ENCODE results near the gene MTM1. TPM values are rescaled to one million over a fixed set of nuclear protein-coding genes. Genes with fewer than 3 reads are reported as not detected.

The MTM1 gene
- total and polyA plus RNA-seq, 2 experiments from 2014 or later: 8.1 to 8.9 TPM

DNA sequence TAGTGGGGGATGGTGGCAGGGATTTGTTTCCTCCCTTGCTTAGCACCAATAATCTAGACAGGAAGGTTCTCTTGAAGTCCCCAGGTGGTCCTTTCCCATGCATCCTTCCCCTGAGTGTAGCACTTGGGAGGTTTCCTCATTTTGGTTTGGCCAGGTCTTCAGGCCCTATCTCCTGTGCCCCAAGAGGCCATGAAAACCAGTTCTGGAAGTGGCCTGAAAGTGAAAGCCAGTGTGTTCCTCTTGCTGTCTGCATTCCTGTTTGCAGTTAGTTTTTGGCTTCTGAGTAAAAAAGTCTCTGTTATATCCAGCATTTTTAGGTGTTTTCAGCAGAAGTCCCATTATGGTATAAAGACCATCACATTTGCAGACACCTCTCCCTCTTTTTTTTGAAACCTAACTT lies 59.5 kb downstream of the MTM1 start:
- H3K36me3 ChIP-seq (ENCODE audit: low read depth): no peaks in the 10 kb centered on the region

DNA sequence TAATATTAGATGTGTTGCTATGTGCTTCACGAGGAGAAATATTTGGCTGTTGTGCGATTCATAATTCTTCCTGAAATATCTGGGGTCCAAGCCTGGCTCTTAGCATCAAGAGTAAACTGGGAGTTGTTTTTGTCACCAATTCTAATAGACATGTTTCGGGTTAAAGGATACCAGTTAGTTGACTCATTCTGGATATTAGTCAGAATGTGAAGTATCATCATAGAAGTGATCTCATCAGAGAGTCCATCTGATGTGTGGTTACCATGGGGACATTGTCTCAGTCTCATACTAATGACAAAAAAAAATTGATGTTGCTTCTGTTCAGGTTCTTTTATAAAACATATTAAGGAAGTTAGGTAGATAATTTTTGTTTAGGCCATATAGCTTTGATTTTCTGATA lies 67.5 kb downstream of the MTM1 start:
- no peak for TF ChIP-seq EZH2 (IDR thresholded peaks at IDR 0.05; ENCODE audit: insufficient read depth, poor library complexity, severe bottlenecking)
- TF ChIP-seq EZH2phosphoT487 (IDR thresholded peaks at IDR 0.05; ENCODE audit: insufficient read depth, low read depth): no peak
- H3F3A ChIP-seq (ENCODE audit: insufficient read depth): no peaks in the 10 kb centered on the region
- peak; percentile 90 for DNase-seq
- no peaks in the 10 kb centered on the region for H3K9me2 ChIP-seq (ENCODE audit: insufficient read depth)
- no peaks in the 10 kb centered on the region for H3K79me2 ChIP-seq (ENCODE audit: insufficient read depth)
- H3K4me3 ChIP-seq: no peak overlapping the region
- no peaks in the 10 kb centered on the region for H3K27me3 ChIP-seq (replicated peaks; ENCODE audit: insufficient read depth)
- in situ Hi-C loops (cut with MboI): no loop called here
- no peaks in the 10 kb centered on the region for H3K9me3 ChIP-seq (ENCODE audit: low read depth)
- H3K36me3 ChIP-seq (ENCODE audit: low read depth): no peaks in the 10 kb centered on the region
- no peak overlapping the region for H3K4me2 ChIP-seq (ENCODE audit: unreplicated experiment)
- no peaks in the 10 kb centered on the region for H4K20me1 ChIP-seq (ENCODE audit: insufficient read depth)
- H3K9ac ChIP-seq: peak overlapping the region; percentile 46
- peak overlapping the region; percentile 73 for H3K27ac ChIP-seq
- no peak overlapping the region for H2AFZ ChIP-seq
- H3K4me1 ChIP-seq (ENCODE audit: insufficient read depth): 0 out of 2 replicates have a peak, but pooled peaks cover 4% of the 10 kb centered on the region
- WGBS, 2 experiments (ENCODE audit: low coverage in 1 of 2, low lambda C conversion rate in 2 of 2, missing lambda C conversion rate in 2 of 2): 0 to 3% methylated on average over 3 of the region's 3 CpGs

More for the DNA sequence above, 59.5 kb downstream of the MTM1 start:
- Histone ChIP-seq H2AFZ (no peak overlapping the region), H4K20me1 (ENCODE audit: insufficient read depth) (no peaks in the 10 kb centered on the region), H3F3A (ENCODE audit: insufficient read depth) (no peaks in the 10 kb centered on the region), H3K9me2 (ENCODE audit: insufficient read depth) (no peaks in the 10 kb centered on the region), H3K4me1 (ENCODE audit: insufficient read depth) (no peaks in the 10 kb centered on the region), H3K27me3 (replicated peaks; ENCODE audit: insufficient read depth) (no peaks in the 10 kb centered on the region), H3K4me3 (no peak overlapping the region), H3K9ac (no peak overlapping the region), H3K9me3 (ENCODE audit: low read depth) (no peaks in the 10 kb centered on the region), H3K27ac (no peak overlapping the region), H3K79me2 (ENCODE audit: insufficient read depth) (no peaks in the 10 kb centered on the region), H3K4me2 (ENCODE audit: unreplicated experiment) (no peak overlapping the region)
- TF ChIP-seq EZH2 (IDR thresholded peaks at IDR 0.05; ENCODE audit: insufficient read depth, poor library complexity, severe bottlenecking) (no peak), EZH2phosphoT487 (IDR thresholded peaks at IDR 0.05; ENCODE audit: insufficient read depth, low read depth) (no peak)
- no peak for DNase-seq
- in situ Hi-C loops (cut with MboI): no loop called here

DNA sequence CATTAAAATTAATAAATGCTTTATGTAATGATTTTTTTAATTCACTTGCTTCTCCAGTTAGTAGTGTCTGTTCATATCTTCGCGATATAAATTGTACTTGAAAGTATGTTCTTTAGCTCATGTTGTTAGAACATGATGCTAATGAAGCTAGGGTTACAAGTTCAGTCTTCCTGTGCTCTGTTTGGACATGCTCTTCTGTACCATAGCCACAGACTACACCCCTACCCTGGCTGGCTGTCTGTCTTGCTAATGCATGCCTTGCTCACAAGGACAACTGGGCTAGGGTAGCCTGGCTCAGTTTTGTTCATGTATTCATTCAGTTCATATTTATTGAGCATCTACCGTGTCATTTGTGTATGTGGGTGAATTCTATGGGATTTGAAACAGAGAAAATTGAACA lies 74.0 kb downstream of the MTM1 start:
- H3K9ac ChIP-seq: no peak overlapping the region
- TF ChIP-seq EZH2phosphoT487 (IDR thresholded peaks at IDR 0.05; ENCODE audit: insufficient read depth, low read depth) (no peak), EZH2 (IDR thresholded peaks at IDR 0.05; ENCODE audit: insufficient read depth, poor library complexity, severe bottlenecking) (no peak)
- no peaks in the 10 kb centered on the region for H3K79me2 ChIP-seq (ENCODE audit: insufficient read depth)
- DNase-seq: no peak
- no peaks in the 10 kb centered on the region for H3K9me2 ChIP-seq (ENCODE audit: insufficient read depth)
- no peaks in the 10 kb centered on the region for H3K36me3 ChIP-seq (ENCODE audit: low read depth)
- H2AFZ ChIP-seq: no peak overlapping the region
- in situ Hi-C loops (cut with MboI): no loop called here
- no peak overlapping the region for H3K4me2 ChIP-seq (ENCODE audit: unreplicated experiment)
- no peaks in the 10 kb centered on the region for H3K9me3 ChIP-seq (ENCODE audit: low read depth)
- no peaks in the 10 kb centered on the region for H4K20me1 ChIP-seq (ENCODE audit: insufficient read depth)
- H3F3A ChIP-seq (ENCODE audit: insufficient read depth): no peaks in the 10 kb centered on the region
- no peak overlapping the region for H3K4me3 ChIP-seq
- H3K4me1 ChIP-seq (ENCODE audit: insufficient read depth): no peaks in the 10 kb centered on the region
- H3K27ac ChIP-seq: no peak overlapping the region
- no peaks in the 10 kb centered on the region for H3K27me3 ChIP-seq (replicated peaks; ENCODE audit: insufficient read depth)
- WGBS, 2 experiments (ENCODE audit: low coverage in 1 of 2, low lambda C conversion rate in 2 of 2, missing lambda C conversion rate in 2 of 2): 90 to 92% methylated on average over 3 of the region's 3 CpGs

DNA sequence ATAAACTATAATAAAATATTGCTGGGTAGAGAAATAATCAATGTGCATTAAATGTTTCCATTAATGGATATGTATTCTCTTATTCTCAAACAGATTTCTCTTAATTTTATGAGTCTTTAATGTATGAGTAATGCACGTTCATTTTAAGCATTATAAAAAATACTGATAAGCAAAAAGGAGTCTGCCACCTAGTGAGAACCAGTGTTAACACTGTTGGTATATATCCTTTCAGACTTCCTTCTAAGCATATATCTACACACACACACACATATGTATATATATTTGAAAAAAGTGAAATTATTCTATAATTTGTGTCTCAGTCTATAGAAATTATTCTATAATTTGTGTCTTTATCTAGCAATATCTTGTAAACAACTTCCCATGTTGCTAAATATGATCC lies 74.8 kb downstream of the MTM1 start:
- H3K4me1 ChIP-seq (ENCODE audit: insufficient read depth): no peaks in the 10 kb centered on the region
- no peaks in the 10 kb centered on the region for H3K27me3 ChIP-seq (replicated peaks; ENCODE audit: insufficient read depth)
- no peak for TF ChIP-seq EZH2phosphoT487 (IDR thresholded peaks at IDR 0.05; ENCODE audit: insufficient read depth, low read depth)
- no peak for TF ChIP-seq EZH2 (IDR thresholded peaks at IDR 0.05; ENCODE audit: insufficient read depth, poor library complexity, severe bottlenecking)
- H3F3A ChIP-seq (ENCODE audit: insufficient read depth): no peaks in the 10 kb centered on the region
- no peaks in the 10 kb centered on the region for H4K20me1 ChIP-seq (ENCODE audit: insufficient read depth)
- H3K4me3 ChIP-seq: no peak overlapping the region
- H2AFZ ChIP-seq: no peak overlapping the region
- H3K9me3 ChIP-seq (ENCODE audit: low read depth): no peaks in the 10 kb centered on the region
- no peak overlapping the region for H3K9ac ChIP-seq
- DNase-seq: peak; percentile 29
- no peaks in the 10 kb centered on the region for H3K36me3 ChIP-seq (ENCODE audit: low read depth)
- no peak overlapping the region for H3K27ac ChIP-seq
- H3K9me2 ChIP-seq (ENCODE audit: insufficient read depth): no peaks in the 10 kb centered on the region
- in situ Hi-C loops (cut with MboI): no loop called here
- H3K79me2 ChIP-seq (ENCODE audit: insufficient read depth): no peaks in the 10 kb centered on the region
- H3K4me2 ChIP-seq (ENCODE audit: unreplicated experiment): no peak overlapping the region
- 9 to 29% methylated on average over 1 of the region's 1 CpG for WGBS, 2 experiments (ENCODE audit: low coverage in 1 of 2, low lambda C conversion rate in 2 of 2, missing lambda C conversion rate in 2 of 2)

DNA sequence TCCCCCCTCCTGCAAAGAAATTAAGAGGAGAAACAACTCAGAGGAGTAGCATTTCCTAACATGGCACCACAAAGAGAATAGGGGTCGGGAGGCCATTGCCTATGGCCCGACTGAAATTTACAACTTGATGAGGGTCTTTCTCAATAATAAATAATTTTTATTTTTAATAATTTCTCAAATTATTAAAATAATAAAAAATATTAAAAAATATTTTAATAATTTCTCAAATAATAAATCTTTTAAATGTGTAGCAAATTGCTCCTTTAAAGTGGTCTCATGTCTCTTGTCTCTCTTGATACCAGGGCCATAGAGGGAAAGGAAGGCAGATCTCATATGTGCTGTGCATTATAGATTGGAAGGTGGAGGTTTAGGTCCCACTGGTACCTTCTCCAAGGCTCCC lies 75.5 kb downstream of the MTM1 start:
- H4K20me1 ChIP-seq (ENCODE audit: insufficient read depth): no peaks in the 10 kb centered on the region
- H3K4me1 ChIP-seq (ENCODE audit: insufficient read depth): no peaks in the 10 kb centered on the region
- TF ChIP-seq EZH2 (IDR thresholded peaks at IDR 0.05; ENCODE audit: insufficient read depth, poor library complexity, severe bottlenecking) (no peak), EZH2phosphoT487 (IDR thresholded peaks at IDR 0.05; ENCODE audit: insufficient read depth, low read depth) (no peak)
- H3K4me3 ChIP-seq: no peak overlapping the region
- no peaks in the 10 kb centered on the region for H3K9me2 ChIP-seq (ENCODE audit: insufficient read depth)
- in situ Hi-C loops (cut with MboI): no loop called here
- no peak overlapping the region for H3K9ac ChIP-seq
- H3K27me3 ChIP-seq (replicated peaks; ENCODE audit: insufficient read depth): no peaks in the 10 kb centered on the region
- DNase-seq: no peak
- no peaks in the 10 kb centered on the region for H3K9me3 ChIP-seq (ENCODE audit: low read depth)
- H3K36me3 ChIP-seq (ENCODE audit: low read depth): no peaks in the 10 kb centered on the region
- H3F3A ChIP-seq (ENCODE audit: insufficient read depth): no peaks in the 10 kb centered on the region
- no peak overlapping the region for H2AFZ ChIP-seq
- H3K27ac ChIP-seq: no peak overlapping the region
- 93 to 95% methylated on average over 2 of the region's 2 CpGs for WGBS, 2 experiments (ENCODE audit: low coverage in 1 of 2, low lambda C conversion rate in 2 of 2, missing lambda C conversion rate in 2 of 2)
- no peaks in the 10 kb centered on the region for H3K79me2 ChIP-seq (ENCODE audit: insufficient read depth)
- H3K4me2 ChIP-seq (ENCODE audit: unreplicated experiment): no peak overlapping the region

Measured in GM23248 (cell line).